Natural killer cell (primary cell): ENCODE results near the gene COL5A1. TPM values are rescaled to one million over a fixed set of nuclear protein-coding genes. Genes with fewer than 3 reads are reported as not detected.

Experiments
- ATAC-seq, 3 donors: fragments of 150-1000 bp in 2 of 3; fragments of 200-7000 bp in 1 of 3; cut with Tn5 transposase; 1 replicate in 1 of 3; 2 replicates in 2 of 3; pipeline ENCODE4 v1.10.0; 2021; ENCODE audit warnings: mild to moderate bottlenecking in 2 of 3, moderate library complexity in 2 of 3
- DNase-seq, 2 donors: peaks; one replicate each; pipeline versions ENCODE4 v3.0.0 to v3.0.0-alpha.2; 2013 to 2021; ENCODE audit warnings: mixed read lengths in 1 of 2
- H3K27ac ChIP-seq: one replicate; pipeline ENCODE4 v1.5.1; 2013; ENCODE audit warnings: mild to moderate bottlenecking, low read length
- H3K27me3 ChIP-seq: one replicate; pipeline ENCODE4 v1.6.1; 2013; ENCODE audit warnings: low read length; ENCODE audit not compliant: control insufficient read depth, insufficient read depth
- H3K36me3 ChIP-seq: one replicate; pipeline ENCODE4 v1.6.1; 2013; ENCODE audit warnings: low read length; ENCODE audit not compliant: control insufficient read depth, insufficient read depth
- H3K4me1 ChIP-seq: one replicate; pipeline ENCODE4 v1.6.1; 2013; ENCODE audit warnings: low read length; ENCODE audit not compliant: control insufficient read depth, insufficient read depth
- H3K4me3 ChIP-seq: one replicate; pipeline ENCODE4 v1.5.1; 2013; ENCODE audit warnings: low read length
- H3K9me3 ChIP-seq: one replicate; pipeline ENCODE4 v1.6.1; 2013; ENCODE audit warnings: low read length; ENCODE audit not compliant: control insufficient read depth, insufficient read depth
- H3K27ac Mint-ChIP-seq, 2 donors: one replicate each; pipeline ENCODE4 v1.8.0; 2022; ENCODE audit warnings: mild to moderate bottlenecking in 2 of 2, mixed read lengths in 2 of 2, moderate library complexity in 1 of 2
- H3K27me3 Mint-ChIP-seq, 2 donors: one replicate each; pipeline ENCODE4 v1.8.0; 2022; ENCODE audit warnings: low read depth in 2 of 2, mixed read lengths in 2 of 2
- H3K36me3 Mint-ChIP-seq: one replicate; pipeline ENCODE4 v1.8.0; 2022; ENCODE audit warnings: mixed read lengths
- H3K4me1 Mint-ChIP-seq, 2 donors: one replicate each; pipeline ENCODE4 v1.8.0; 2022; ENCODE audit warnings: mixed read lengths in 2 of 2
- H3K4me3 Mint-ChIP-seq: one replicate; pipeline ENCODE4 v1.8.0; 2022; ENCODE audit warnings: mild to moderate bottlenecking, moderate library complexity, mixed read lengths
- H3K9me3 Mint-ChIP-seq, 2 donors: one replicate each; pipeline ENCODE4 v1.8.0; 2022; ENCODE audit warnings: mixed read lengths in 2 of 2
- WGBS: methylation state at CpG from one replicate; pipeline ENCODE4 v1.1.7; 2013; ENCODE audit warnings: missing lambda C conversion rate; ENCODE audit not compliant: insufficient coverage; 5-methylcytosine and 5-hydroxymethylcytosine counted together
- intact Hi-C: fragments of 100-400 bp; cut with micrococcal nuclease; formaldehyde crosslinking; loops from one replicate; pipeline ENCODE4 v1.14.2; 2022
- total RNA-seq, 4 donors: library from RNA; stranded (reverse); fragments of 120-200 nt in 1 of 4; gene quantifications; one replicate each; pipeline versions ENCODE4 v1.2.3 to v1.2.4, GENCODE V29; 2013 to 2022
- TF ChIP-seq, protein P1 (sequence below): fragments of 200-600 bp; IDR thresholded peaks from one replicate; pipeline ENCODE4 v1.8.0; 2022; ENCODE audit warnings: antibody characterized with exemption

COL5A1 gene
- total RNA-seq, 3 donors from 2014 or later (not counting 1 experiment from before 2014, with no cell fraction given): 0.11 to 0.28 (median 0.23) TPM

DNA sequence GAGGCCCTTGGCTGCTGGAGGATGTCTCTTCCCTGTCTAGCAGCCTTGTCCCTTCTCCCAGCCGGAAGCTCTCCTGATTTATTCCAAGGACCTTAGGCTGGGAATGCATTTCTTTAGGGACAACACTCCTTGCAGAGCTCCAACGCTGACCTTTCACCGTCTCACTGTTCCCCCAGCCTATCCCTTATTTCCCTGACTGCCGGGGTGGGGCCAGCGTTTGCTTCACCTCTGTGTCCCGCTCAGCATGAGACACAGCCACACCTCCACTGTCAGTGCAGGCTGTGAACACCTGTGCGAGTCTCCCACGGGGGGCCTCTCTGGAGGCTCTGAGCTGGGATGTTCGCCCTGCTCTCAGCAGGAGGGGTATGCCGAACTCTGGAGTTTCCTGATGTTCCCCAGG is 132.8 kb downstream of the COL5A1 start:
- TF ChIP-seq, protein P1, sequence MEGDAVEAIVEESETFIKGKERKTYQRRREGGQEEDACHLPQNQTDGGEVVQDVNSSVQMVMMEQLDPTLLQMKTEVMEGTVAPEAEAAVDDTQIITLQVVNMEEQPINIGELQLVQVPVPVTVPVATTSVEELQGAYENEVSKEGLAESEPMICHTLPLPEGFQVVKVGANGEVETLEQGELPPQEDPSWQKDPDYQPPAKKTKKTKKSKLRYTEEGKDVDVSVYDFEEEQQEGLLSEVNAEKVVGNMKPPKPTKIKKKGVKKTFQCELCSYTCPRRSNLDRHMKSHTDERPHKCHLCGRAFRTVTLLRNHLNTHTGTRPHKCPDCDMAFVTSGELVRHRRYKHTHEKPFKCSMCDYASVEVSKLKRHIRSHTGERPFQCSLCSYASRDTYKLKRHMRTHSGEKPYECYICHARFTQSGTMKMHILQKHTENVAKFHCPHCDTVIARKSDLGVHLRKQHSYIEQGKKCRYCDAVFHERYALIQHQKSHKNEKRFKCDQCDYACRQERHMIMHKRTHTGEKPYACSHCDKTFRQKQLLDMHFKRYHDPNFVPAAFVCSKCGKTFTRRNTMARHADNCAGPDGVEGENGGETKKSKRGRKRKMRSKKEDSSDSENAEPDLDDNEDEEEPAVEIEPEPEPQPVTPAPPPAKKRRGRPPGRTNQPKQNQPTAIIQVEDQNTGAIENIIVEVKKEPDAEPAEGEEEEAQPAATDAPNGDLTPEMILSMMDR: no peak
- H3K4me1 Mint-ChIP-seq: peaks cover 14 to 17% of the 10 kb centered on the region in 2 donors
- ATAC-seq: no peak
- H3K27me3 Mint-ChIP-seq: no peaks in the 10 kb centered on the region
- no peak overlapping the region for H3K27ac Mint-ChIP-seq
- Histone ChIP-seq H3K9me3 (no peaks in the 10 kb centered on the region), H3K36me3 (no peaks in the 10 kb centered on the region), H3K27me3 (no peaks in the 10 kb centered on the region), H3K4me3 (no peak overlapping the region), H3K4me1 (peaks cover 14% of the 10 kb centered on the region), H3K27ac (no peak overlapping the region)
- H3K9me3 Mint-ChIP-seq: no peaks in the 10 kb centered on the region
- WGBS: 89% methylated on average over 10 of the region's 10 CpGs
- no peak overlapping the region for H3K4me3 Mint-ChIP-seq
- intact Hi-C loops: no loop called here
- DNase-seq: no peak
- no peaks in the 10 kb centered on the region for H3K36me3 Mint-ChIP-seq

DNA sequence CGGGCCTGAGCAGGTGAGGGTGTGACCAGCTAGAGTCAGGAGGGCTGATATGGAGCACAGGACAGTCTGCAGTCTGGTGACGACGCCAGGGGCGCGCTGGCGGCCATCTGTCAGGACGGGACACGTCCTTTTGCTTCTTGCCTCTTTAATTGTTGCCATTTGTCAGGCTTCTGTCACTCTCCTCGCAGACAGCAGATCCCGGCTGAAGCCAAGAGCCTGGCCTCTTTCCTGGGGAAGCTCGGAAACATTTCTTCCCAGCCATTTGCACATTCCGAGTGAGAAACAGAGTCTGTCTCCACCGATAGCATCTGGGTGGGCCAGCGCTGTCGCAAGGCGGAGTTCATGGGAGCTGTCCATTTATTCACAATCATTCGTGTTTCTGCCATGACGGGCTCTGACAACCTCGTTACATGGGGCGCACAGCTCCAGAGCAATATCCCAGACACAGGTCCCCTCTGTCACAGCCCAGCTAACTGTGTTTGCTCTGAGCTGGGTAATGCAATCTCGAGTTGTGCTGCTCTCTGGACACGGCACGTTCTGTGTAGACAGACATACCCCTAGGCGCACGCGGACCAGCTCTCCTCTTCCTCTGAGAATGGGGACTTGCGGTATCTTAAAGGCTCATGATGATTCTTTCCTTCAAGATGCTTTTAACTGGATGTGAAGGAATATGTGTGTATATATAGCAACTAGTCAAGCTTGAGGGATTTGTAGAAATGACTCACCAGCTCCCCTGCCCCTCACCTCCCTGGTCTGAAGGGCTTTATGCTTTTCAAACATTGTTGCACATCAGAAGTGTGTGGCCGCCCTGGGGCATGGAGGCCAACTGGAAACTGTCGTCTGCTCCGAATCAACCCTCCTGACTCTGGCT is 133.7 kb downstream of the COL5A1 start:
- H3K4me3 ChIP-seq: no peak overlapping the region
- Mint-ChIP-seq H3K36me3 (no peaks in the 10 kb centered on the region), H3K4me3 (no peak overlapping the region), H3K27ac (no peak overlapping the region), H3K27me3 (no peaks in the 10 kb centered on the region), H3K9me3 (no peaks in the 10 kb centered on the region), H3K4me1 (peaks cover 7 to 8% of the 10 kb centered on the region in 2 donors)
- H3K27me3 ChIP-seq: no peaks in the 10 kb centered on the region
- no peak for DNase-seq
- WGBS: 94% methylated on average over 29 of the region's 30 CpGs
- ATAC-seq: no peak
- H3K4me1 ChIP-seq: peaks cover 8% of the 10 kb centered on the region
- H3K9me3 ChIP-seq: no peaks in the 10 kb centered on the region
- no peak overlapping the region for H3K27ac ChIP-seq
- intact Hi-C loops: no loop called here
- TF ChIP-seq, protein P1: no peak
- H3K36me3 ChIP-seq: no peaks in the 10 kb centered on the region

DNA sequence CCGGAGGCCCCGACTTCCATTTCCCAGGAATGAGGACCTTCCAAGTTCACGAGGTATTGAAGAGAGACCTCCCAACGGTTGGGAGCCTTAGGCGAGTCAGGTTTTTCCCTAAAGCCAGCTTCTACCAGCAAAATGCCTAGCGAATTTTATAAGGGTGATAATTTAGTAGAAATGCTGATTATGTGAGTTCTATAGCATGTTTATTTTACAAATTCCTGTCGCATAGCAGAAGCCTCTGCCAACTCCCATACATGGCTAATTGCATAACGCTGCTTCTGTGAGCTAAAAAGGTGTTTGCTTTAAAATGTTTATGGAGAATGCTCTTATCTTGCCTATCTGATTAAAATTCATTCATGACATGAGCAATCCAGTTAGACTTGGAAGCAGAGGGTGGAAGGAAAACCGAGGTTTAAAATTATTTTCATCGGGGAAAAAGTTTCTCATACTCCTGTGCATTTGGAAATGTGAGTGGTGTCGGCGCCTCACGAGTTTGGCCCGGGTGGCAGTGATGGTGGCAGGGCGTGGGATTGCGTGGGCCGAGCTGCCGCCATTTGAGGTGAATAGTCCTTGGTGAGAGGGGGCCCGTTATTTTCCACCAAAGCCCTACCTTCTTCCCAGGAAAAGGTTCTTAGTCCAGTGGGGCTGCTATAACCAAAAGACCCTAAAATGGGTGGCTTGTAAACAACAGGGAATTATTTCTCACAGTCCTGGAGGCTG is 134.6 kb downstream of the COL5A1 start:
- no peaks in the 10 kb centered on the region for H3K9me3 Mint-ChIP-seq
- H3K4me1 ChIP-seq: peaks cover 2% of the 10 kb centered on the region
- ATAC-seq: no peak
- no peaks in the 10 kb centered on the region for H3K9me3 ChIP-seq
- no peaks in the 10 kb centered on the region for H3K27me3 ChIP-seq
- no peak overlapping the region for H3K27ac Mint-ChIP-seq
- H3K4me3 ChIP-seq: no peak overlapping the region
- H3K27me3 Mint-ChIP-seq: no peaks in the 10 kb centered on the region
- H3K4me1 Mint-ChIP-seq: no peaks in the 10 kb centered on the region
- DNase-seq: no peak
- TF ChIP-seq, protein P1: no peak
- intact Hi-C loops: no loop called here
- H3K27ac ChIP-seq: no peak overlapping the region
- H3K36me3 Mint-ChIP-seq: no peaks in the 10 kb centered on the region
- H3K4me3 Mint-ChIP-seq: no peak overlapping the region
- 92% methylated on average over 18 of the region's 19 CpGs for WGBS
- no peaks in the 10 kb centered on the region for H3K36me3 ChIP-seq
